Measurements from ENCODE around the gene RBMS3. TPM values are rescaled to one million over a fixed set of nuclear protein-coding genes. Genes with fewer than 3 reads are reported as not detected.

The RBMS3 gene
- total RNA-seq, 1 experiment from 2014 or later, result 5.9 TPM

DNA sequence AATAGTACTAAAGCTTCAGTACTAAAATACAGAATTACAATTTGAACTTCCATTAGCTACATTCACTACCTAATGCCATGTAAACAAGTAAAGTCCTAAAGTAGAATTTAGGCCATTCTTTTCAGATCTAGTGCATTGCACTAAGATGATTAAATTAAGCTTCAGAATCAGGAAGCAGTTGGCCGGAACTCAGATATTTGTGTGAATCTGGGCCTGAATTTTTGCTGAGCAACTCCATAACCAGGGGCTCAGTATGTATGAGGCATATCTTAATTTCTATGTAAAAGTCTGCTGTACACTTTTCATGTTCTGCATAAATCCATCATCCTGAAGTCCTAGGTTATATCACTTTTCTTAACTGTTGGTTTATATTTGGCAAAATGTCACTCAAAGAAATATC is 246.4 kb downstream of the RBMS3 start:
- Histone ChIP-seq H3K4me3 (ENCODE audit: low read depth, low read length, poor library complexity, severe bottlenecking) (no peak overlapping the region), H3K36me3 (ENCODE audit: insufficient read depth, low read length, poor library complexity, severe bottlenecking) (no peaks in the 10 kb centered on the region), H3K27ac (ENCODE audit: low read depth, low read length, poor library complexity, severe bottlenecking) (no peak overlapping the region), H3K4me1 (ENCODE audit: insufficient read depth, low read length, poor library complexity, severe bottlenecking) (peaks cover 17% of the 10 kb centered on the region), H3K27me3 (replicated peaks; ENCODE audit: insufficient read depth, low read depth, low read length, poor library complexity) (no peaks in the 10 kb centered on the region), H3K9me3 (ENCODE audit: low read depth, low read length, poor library complexity, severe bottlenecking) (no peaks in the 10 kb centered on the region)
- BruUV-seq (replicated peaks), result no TSS peak
- CTCF ChIA-PET, result no interaction called here
- TF ChIP-seq EZH2 (IDR thresholded peaks at IDR 0.05; ENCODE audit: borderline replicate concordance, low read depth, low read length, poor library complexity, severe bottlenecking), result no peak
- TF ChIP-seq, protein P1, sequence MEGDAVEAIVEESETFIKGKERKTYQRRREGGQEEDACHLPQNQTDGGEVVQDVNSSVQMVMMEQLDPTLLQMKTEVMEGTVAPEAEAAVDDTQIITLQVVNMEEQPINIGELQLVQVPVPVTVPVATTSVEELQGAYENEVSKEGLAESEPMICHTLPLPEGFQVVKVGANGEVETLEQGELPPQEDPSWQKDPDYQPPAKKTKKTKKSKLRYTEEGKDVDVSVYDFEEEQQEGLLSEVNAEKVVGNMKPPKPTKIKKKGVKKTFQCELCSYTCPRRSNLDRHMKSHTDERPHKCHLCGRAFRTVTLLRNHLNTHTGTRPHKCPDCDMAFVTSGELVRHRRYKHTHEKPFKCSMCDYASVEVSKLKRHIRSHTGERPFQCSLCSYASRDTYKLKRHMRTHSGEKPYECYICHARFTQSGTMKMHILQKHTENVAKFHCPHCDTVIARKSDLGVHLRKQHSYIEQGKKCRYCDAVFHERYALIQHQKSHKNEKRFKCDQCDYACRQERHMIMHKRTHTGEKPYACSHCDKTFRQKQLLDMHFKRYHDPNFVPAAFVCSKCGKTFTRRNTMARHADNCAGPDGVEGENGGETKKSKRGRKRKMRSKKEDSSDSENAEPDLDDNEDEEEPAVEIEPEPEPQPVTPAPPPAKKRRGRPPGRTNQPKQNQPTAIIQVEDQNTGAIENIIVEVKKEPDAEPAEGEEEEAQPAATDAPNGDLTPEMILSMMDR (conservative IDR thresholded peaks at IDR 0.05; ENCODE audit: low read depth, low read length), result no peak
- intact Hi-C loops (cut with micrococcal nuclease; ENCODE audit: unreplicated experiment), result no loop called here
- no peak for DNase-seq (ENCODE audit: low spot score)
- POLR2A ChIA-PET (ENCODE audit: low non-redundant PET), result no interaction called here

DNA sequence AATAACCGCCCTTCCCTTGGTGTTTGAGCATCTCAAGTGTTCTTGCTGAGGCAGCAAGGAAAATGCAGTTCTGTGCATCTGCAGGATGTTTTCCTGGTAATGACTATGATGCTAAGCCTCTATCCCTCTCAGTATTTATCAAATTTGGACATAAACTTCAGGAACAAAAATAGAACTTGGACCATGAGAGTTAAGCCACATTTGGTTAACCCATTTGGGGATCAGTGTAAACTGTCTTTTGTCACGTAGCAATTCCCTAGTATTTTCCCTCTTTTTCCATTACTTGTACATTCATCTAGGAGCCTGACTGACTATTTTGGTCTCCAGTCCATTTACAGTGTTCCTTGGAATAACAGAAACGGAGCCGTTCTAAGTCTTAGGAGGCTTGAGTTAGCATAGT is 250.8 kb downstream of the RBMS3 start:
- intact Hi-C loops (cut with micrococcal nuclease; ENCODE audit: unreplicated experiment), result no loop called here
- Histone ChIP-seq H3K27me3 (replicated peaks; ENCODE audit: insufficient read depth, low read depth, low read length, poor library complexity) (no peaks in the 10 kb centered on the region), H3K4me3 (ENCODE audit: low read depth, low read length, poor library complexity, severe bottlenecking) (no peak overlapping the region), H3K4me1 (ENCODE audit: insufficient read depth, low read length, poor library complexity, severe bottlenecking) (peaks cover 6% of the 10 kb centered on the region), H3K36me3 (ENCODE audit: insufficient read depth, low read length, poor library complexity, severe bottlenecking) (no peaks in the 10 kb centered on the region), H3K9me3 (ENCODE audit: low read depth, low read length, poor library complexity, severe bottlenecking) (no peaks in the 10 kb centered on the region), H3K27ac (ENCODE audit: low read depth, low read length, poor library complexity, severe bottlenecking) (no peak overlapping the region)
- no TSS peak for BruUV-seq (replicated peaks)
- TF ChIP-seq, protein P1 (conservative IDR thresholded peaks at IDR 0.05; ENCODE audit: low read depth, low read length), result no peak
- TF ChIP-seq EZH2 (IDR thresholded peaks at IDR 0.05; ENCODE audit: borderline replicate concordance, low read depth, low read length, poor library complexity, severe bottlenecking), result no peak
- ChIA-PET POLR2A (ENCODE audit: low non-redundant PET) (no interaction called here), CTCF (no interaction called here)
- no peak for DNase-seq (ENCODE audit: low spot score)

DNA sequence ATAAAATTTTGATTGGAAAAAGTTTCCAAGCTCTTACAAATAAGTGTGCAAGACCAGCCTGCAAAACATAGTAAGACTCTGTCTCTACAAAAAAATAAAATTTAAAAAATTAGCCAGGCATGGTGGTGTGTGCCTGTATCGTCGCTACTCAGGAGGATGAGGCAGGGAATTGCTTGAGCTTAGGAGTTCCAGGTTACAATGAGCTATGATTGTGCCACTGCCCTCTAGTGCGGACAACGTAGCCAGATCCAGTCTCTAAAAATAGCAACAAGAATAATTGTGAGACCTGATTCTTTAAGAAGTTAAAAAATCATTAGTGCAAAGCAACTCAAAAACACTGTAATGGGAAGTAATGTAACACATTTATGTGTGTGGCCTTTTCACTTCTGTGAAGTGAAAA is 251.6 kb downstream of the RBMS3 start:
- H3K9me3 ChIP-seq (ENCODE audit: low read depth, low read length, poor library complexity, severe bottlenecking), result no peaks in the 10 kb centered on the region
- H3K4me3 ChIP-seq (ENCODE audit: low read depth, low read length, poor library complexity, severe bottlenecking), result no peak overlapping the region
- ChIA-PET POLR2A (ENCODE audit: low non-redundant PET) (interaction anchor here (0.5 kb wide), 1 partner anchor 24 kb away, joined by 3 read pairs; no protein-coding TSS in a partner anchor), CTCF (no interaction called here)
- H3K27ac ChIP-seq (ENCODE audit: low read depth, low read length, poor library complexity, severe bottlenecking), result no peak overlapping the region
- no peaks in the 10 kb centered on the region for H3K36me3 ChIP-seq (ENCODE audit: insufficient read depth, low read length, poor library complexity, severe bottlenecking)
- intact Hi-C loops (cut with micrococcal nuclease; ENCODE audit: unreplicated experiment), result no loop called here
- no TSS peak for BruUV-seq (replicated peaks)
- H3K27me3 ChIP-seq (replicated peaks; ENCODE audit: insufficient read depth, low read depth, low read length, poor library complexity), result no peaks in the 10 kb centered on the region
- peaks cover under 1% of the 10 kb centered on the region for H3K4me1 ChIP-seq (ENCODE audit: insufficient read depth, low read length, poor library complexity, severe bottlenecking)
- TF ChIP-seq, protein P1 (conservative IDR thresholded peaks at IDR 0.05; ENCODE audit: low read depth, low read length), result no peak
- no peak for TF ChIP-seq EZH2 (IDR thresholded peaks at IDR 0.05; ENCODE audit: borderline replicate concordance, low read depth, low read length, poor library complexity, severe bottlenecking)
- no peak for DNase-seq (ENCODE audit: low spot score)

Data from A673 (cell line).